Measurements from ENCODE around the gene PRDX4. TPM values are rescaled to one million over a fixed set of nuclear protein-coding genes. Genes with fewer than 3 reads are reported as not detected.

The PRDX4 gene
- total RNA-seq = 90.5 TPM

DNA sequence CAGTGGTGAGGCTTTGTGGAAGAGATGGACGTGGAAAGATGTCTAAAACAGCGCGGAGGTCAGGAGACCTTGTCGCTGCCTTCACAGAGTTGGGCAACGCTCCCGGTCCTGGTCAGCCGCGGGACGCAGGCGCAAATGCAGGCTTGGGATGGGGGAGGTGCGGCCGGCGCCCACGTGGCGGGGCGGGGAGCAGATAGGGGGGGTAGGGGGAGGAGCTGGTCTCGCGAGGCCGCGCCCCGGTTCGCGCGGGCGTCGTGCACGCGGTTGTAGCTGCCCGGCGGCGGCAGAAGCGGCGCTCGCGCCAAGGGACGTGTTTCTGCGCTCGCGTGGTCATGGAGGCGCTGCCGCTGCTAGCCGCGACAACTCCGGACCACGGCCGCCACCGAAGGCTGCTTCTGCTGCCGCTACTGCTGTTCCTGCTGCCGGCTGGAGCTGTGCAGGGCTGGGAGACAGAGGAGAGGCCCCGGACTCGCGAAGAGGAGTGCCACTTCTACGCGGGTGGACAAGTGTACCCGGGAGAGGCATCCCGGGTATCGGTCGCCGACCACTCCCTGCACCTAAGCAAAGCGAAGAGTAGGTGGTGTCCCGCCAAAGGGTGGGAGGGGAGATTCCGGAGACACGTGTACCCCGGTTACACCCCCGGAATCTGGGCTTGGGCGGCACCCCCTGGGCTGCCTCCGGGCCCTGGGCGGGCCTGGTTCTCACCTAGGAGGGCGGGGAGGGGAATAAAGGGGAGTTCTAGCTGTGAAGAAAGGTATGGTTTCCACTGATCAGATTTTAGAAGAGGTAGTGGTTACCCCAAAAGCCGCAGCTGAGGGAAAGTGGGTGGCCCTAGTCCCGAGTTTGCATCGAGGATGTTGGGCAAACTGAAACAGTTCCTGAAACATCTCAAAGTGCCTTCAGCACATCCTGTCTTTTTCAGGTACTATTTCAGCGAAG lies at the start of gene PRDX4:
PRDX4 (plus strand) TSS at position 255 of the 939 bp plus-strand sequence; CDS start at position 333, 78 bp downstream.

Other genes with a start within 250 kb of the PRDX4 start
- 36.3 TPM for gene ACOT9, start 75.8 kb downstream of the PRDX4 start, total RNA-seq
- gene SAT1, start 115.7 kb downstream of the PRDX4 start, total RNA-seq = 319 TPM
- gene APOO, start 240.4 kb downstream of the PRDX4 start, total RNA-seq = 16.9 TPM
- 0.22 TPM for gene CXorf58, start 240.5 kb downstream of the PRDX4 start, total RNA-seq

Data from camera-type eye (tissue), 1 donor.